NCI-H524 (cell line): ENCODE measurements around the gene CD101.
A peak's percentile ranks its signal among the peaks of the same experiment; 100 is the strongest.

ENCODE experiments used
- DNase-seq, 2 experiments: peaks; one replicate each; lab custom pipeline; 2025; lab: John Stamatoyannopoulos, UW

Gene CD101

GRCh38 chr1:116986421-116987255 lies 14.9 kb upstream of the CD101 start:
- no peak for DNase-seq

- DNase-seq = no peak
These were observed 14.4 kb upstream of the CD101 start for GRCh38 chr1:116987256-116987555.

GRCh38 chr1:116988248-116988647 lies 13.3 kb upstream of the CD101 start:
- no peak for DNase-seq

- no peak for DNase-seq
These were observed 12.7 kb upstream of the CD101 start for GRCh38 chr1:116988908-116989307.

GRCh38 chr1:116989835-116990234 lies 11.7 kb upstream of the CD101 start:
- DNase-seq = no peak

- no peak for DNase-seq
These were observed 10.9 kb upstream of the CD101 start for GRCh38 chr1:116990612-116991151.

- DNase-seq = no peak
These were observed 10.3 kb upstream of the CD101 start for GRCh38 chr1:116991171-116991845.

- DNase-seq = no peak
These were observed 9.6 kb upstream of the CD101 start for GRCh38 chr1:116991918-116992317.

GRCh38 chr1:116993286-116993685 lies 8.3 kb upstream of the CD101 start:
- DNase-seq = no peak

GRCh38 chr1:116994411-116994810 lies 7.1 kb upstream of the CD101 start:
- no peak for DNase-seq

- no peak for DNase-seq
These were observed 4.5 kb upstream of the CD101 start for GRCh38 chr1:116997066-116997465.

- DNase-seq = no peak
These were observed 3.9 kb upstream of the CD101 start for GRCh38 chr1:116997636-116998035.

GRCh38 chr1:116999596-116999995 lies 2.0 kb upstream of the CD101 start:
- no peak for DNase-seq

GRCh38 chr1:117000142-117000541 lies 1.4 kb upstream of the CD101 start:
- DNase-seq = no peak

- no peak for DNase-seq
These were observed 1.8 kb downstream of the CD101 start for GRCh38 chr1:117003223-117003875.

- DNase-seq = no peak
These were observed 6.1 kb downstream of the CD101 start for GRCh38 chr1:117007719-117008013.

GRCh38 chr1:117008656-117009055 lies 7.1 kb downstream of the CD101 start:
- DNase-seq = no peak

GRCh38 chr1:117009132-117009531 lies 7.6 kb downstream of the CD101 start:
- no peak for DNase-seq

- no peak for DNase-seq
These were observed 8.9 kb downstream of the CD101 start for GRCh38 chr1:117010310-117010969.

- peak in 1 of 2 experiments; percentile 21 for DNase-seq
These were observed 9.8 kb downstream of the CD101 start for GRCh38 chr1:117011334-117011733.

- no peak for DNase-seq
These were observed 11.8 kb downstream of the CD101 start for GRCh38 chr1:117013309-117013858.

GRCh38 chr1:117014209-117014608 lies 12.6 kb downstream of the CD101 start:
- DNase-seq = no peak
